Amniotic epithelial cell (primary cell): ENCODE measurements around the gene TLCD4.

Experiments
- DNase-seq: peaks from one replicate; pipeline ENCODE4 v3.0.0-alpha.2; 2010; ENCODE audit warnings: low read depth

Gene TLCD4

DNA sequence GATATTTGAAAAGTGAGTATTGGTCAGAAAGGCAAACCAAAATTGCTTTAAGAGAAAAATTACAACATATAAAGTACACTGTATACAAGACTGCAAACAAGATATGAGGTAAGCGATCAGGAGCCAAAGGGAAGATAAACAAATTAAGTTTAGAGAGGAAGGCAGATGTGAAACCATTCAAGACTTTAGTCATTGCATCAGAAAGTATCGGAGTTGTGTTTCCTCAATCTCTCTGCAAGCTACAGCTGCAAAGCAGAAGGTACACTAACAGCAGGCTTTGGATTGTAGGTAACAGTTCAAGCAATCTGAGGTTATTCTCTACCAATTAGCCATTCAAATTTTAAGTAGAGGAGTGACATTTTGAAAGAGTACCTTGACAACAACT, 21.3 kb upstream of the TLCD4 start:
- DNase-seq: no peak

- DNase-seq: no peak
These were observed 20.8 kb upstream of the TLCD4 start for GRCh38 chr1:95096218-95096841.

GRCh38 chr1:95097426-95097825, 19.7 kb upstream of the TLCD4 start:
- DNase-seq: no peak

DNA sequence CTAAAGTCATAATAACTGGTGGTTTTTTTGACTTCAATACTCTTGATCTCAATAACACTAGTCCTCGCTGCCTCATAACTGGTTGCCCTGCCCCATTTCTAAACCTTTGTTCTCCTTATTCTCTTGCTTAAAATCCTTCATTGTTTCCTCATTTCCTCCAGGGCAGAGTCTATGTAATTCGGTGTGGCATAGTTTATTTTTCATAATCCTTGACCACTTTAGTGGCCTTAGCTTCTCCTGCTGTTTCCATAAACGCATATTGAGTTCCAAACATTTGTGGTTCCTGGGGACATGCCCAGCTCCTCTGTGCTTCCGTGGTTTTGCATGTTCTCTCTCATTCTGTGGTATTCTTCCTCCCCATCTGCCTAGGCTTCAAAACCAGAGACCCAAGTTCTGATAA, 19.0 kb upstream of the TLCD4 start:
- DNase-seq: no peak

DNA sequence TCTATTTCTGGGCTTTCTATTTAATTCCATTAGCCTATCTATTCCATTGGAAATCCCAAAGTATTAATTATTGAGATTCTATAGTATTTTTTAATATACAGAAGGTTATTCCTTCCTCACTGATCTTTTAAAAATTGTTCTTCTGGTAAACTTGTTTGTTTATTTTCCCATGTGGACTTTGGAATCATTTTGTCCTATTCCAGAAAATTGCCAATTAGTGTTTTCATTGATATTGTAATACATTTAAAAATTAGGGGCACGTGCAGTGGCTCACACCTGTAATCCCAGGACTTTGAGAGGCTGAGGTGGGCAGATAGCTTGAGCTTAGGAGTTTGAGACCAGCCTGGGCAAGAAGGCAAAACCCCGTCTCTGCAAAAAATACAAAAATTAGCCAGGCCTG, 8.4 kb upstream of the TLCD4 start:
- no peak for DNase-seq

DNA sequence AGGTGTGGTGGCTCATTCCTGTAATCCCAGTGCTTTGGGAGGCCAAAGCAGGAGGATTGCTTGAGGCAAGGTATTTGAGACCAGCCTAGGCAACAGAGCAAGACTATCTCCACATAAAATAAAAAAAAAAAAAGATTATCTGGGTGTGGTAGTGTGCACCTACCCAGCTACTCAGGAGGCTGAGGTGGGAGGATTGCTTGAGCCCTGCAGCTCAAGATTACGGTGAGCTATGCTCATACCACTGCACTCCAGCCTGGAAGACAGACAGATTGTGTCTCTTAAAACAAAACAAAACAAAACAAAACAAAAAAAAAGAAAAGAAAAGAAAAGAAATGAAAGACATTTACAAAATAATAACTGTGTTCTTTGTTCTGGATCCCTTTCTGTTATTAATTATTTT, 6.1 kb upstream of the TLCD4 start:
- no peak for DNase-seq

GRCh38 chr1:95113684-95114083, 3.5 kb upstream of the TLCD4 start:
- DNase-seq: no peak

DNA sequence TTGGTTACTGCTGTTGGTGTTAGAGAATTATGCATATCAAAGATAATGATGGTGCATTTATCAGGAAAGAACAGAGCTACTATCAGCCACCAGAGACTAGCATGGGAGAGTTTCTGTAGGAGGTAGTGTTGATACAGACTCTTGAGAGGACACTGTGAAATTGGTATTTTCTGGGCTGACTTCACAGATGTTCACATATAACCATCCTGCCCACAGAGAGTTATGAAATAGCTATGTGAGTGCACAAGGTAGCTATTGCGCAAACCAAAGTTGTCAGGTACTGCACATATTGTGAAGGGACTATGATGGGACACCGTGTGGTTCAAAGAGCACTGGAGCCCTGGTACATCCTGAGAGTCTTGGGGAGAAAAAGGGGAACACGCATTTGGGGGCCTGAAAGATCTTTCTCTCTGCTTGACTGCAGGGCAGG, 1.4 kb upstream of the TLCD4 start:
- no peak for DNase-seq

DNA sequence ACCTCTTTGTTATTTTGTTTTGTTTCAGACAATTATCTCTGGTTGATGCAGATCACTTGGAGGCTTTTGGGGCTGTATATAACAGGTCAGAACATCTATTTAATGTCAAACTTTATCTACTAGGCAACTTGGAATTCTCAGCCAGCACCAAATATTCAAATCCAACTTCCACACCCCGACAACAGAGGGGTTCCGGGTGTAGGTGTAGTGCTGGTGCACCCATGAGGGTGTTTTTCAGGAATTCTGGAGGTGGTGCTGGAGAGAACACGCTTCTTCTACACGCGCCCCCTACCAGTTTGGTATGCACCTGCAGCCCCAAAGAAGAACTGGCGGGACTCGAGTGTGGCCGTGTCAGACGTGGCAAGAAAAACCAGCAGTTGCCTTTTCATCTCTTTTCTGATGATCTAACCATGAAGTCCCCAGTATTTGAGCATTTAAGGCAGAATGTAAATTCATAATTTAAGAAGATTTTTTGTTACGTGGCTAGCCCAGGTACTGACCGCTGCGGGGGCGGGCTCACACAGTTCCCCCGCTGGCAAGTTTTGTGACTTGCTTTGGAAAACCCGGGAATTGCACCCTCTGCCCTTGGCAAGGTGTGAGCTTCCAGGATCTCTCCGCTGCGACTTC, 462 bp upstream of the TLCD4 start:
- no peak for DNase-seq

- no peak for DNase-seq
These were observed 928 bp downstream of the TLCD4 start for GRCh38 chr1:95118067-95118499.

GRCh38 chr1:95118710-95119109, 1.6 kb downstream of the TLCD4 start:
- DNase-seq: no peak

GRCh38 chr1:95119273-95119672, 2.1 kb downstream of the TLCD4 start:
- DNase-seq: no peak

DNA sequence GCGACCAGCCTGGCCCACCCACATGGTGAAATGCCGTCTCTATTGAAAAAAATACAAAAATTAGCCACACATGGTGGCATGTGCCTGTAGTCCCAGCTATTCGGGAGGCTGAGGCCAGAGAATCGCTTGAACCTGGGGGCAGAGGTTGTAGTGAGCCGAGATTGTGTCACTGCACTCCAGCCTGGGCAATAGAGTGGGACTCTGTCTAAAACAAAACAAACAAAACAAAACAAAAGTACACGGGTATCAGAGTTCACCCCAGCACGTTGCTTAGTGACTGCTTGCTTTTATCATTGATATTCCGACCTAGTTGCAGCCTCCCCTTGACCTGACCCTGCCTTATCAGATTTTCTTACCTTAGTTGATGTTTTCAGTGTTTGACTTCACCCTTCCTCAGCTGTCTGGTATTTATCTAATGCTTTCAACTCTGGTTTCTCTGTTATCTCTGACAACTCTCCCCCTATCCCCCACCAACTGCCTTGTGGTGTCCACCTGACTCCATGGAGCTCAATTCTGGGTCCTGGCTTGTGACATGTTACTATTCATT, 5.1 kb downstream of the TLCD4 start:
- DNase-seq: no peak

GRCh38 chr1:95124342-95124741, 7.2 kb downstream of the TLCD4 start:
- no peak for DNase-seq

DNA sequence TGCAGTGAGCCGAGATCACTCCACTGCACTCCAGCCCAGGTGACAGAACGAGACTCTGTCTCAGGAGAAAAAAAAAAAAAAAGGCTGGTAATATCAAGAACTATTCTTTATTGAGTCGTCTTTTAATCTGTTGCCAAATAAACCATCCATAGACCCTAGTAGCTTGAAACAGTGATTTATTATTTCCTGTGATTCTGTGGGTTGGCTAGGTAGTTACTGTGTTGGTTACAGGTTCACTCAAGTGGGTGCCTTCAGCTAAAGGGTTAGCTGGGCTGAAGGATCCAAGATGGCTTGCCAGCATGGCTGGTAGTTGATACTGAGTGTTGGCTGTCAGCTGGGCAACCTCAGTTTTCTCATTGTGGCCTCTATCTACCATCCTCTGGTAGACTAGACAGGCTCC, 9.2 kb downstream of the TLCD4 start:
- DNase-seq: no peak

- DNase-seq: no peak
These were observed 9.7 kb downstream of the TLCD4 start for GRCh38 chr1:95126846-95127245.

DNA sequence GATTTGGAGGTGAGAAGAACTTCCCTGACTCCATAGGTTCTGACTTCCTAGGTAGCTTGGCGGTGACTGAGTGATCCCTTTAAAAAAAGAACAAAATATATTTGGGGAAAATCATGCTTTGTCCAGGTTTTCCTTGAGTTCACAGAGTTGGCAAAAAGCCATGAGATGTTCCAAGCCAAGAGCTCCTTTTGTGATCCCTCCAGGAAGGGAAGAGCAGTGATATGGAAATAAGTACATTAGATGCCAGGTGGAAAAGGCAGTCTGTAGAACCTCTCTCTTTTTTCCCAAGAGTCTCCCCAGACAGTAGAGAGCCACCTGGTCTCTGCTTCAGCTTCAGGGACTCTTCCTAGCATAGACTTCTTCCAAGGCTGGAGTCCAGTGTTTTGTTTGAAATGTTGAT, 10.2 kb downstream of the TLCD4 start:
- no peak for DNase-seq

DNA sequence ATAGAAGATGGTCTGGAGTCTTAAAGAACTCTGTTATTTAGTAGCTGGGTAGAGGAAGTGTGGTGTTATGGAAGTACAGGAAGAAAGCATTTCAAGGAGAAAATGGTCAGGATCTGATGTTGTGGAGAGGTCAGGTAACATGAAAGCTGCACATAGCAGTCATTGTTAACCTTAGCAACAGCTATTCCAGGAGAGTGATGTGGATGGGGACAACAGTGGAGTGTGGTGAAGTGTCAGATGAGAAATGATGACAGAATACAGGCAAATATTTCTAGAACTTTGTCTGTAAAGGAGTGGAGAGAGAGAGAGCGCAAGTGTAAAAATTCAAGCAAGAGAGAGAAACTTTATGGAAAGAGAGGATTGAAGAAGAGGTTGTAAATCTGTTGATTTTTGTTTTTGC, 15.6 kb downstream of the TLCD4 start:
- DNase-seq: no peak

DNA sequence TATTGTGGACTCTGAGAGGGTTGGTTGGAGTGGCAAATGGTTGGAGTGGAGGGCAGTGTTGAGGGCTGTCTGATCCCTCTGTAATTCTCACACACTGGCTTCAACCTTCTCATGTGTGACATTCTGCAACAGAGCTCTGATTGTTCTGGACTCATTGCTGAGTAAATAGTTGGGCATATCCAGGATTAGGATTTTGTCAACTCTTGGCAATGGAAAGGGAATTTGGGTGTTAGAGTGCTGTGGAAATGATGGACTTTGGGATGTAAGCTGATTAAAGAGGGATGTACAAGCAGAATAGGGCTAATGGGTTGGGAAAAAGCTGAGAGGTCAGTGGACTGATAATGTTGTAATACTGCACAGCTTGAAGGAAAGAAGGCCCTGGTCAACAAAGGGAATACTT, 16.5 kb downstream of the TLCD4 start:
- DNase-seq: no peak

GRCh38 chr1:95138223-95138622, 21.1 kb downstream of the TLCD4 start:
- peak; percentile 11 for DNase-seq

DNA sequence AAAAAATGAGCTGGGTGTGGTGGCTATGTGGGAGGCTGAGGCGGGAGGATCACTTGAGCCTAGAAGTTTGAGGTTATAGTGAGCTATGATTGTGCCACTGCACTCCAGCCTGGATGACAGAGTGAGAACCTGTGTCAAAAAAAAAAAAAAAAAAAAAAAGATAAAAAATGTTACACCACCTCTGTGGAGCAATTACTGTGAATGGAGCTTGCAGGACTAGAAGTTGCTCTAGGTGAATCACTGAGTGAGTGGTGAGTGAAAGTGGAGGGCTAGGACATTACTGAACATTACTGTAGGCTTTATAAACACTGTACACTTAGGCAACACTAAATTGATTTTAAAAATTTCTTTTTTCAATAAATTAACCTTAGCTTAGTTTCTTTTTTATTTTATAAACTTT, 21.9 kb downstream of the TLCD4 start:
- DNase-seq: peak; percentile 31

DNA sequence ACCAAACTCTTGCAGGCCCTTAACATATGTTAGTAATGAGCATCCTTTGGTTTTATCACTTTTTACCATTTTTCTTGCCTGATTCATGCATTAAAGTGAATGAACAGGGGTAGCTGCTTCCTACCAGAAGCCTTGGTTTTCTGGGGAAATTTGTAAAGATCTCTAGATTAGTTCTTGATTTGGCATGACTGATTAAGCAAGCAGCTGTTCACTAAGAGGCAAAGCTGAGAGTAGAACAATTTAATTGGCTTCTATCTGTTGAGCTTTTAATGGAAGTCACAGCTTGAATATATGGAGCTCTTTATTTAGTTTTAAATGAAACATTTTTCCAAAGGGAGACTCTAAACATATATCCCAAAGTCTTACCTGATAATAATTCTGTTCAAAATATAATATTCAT, 23.6 kb downstream of the TLCD4 start:
- no peak for DNase-seq

GRCh38 chr1:95145493-95145892, 28.3 kb downstream of the TLCD4 start:
- DNase-seq: no peak

DNA sequence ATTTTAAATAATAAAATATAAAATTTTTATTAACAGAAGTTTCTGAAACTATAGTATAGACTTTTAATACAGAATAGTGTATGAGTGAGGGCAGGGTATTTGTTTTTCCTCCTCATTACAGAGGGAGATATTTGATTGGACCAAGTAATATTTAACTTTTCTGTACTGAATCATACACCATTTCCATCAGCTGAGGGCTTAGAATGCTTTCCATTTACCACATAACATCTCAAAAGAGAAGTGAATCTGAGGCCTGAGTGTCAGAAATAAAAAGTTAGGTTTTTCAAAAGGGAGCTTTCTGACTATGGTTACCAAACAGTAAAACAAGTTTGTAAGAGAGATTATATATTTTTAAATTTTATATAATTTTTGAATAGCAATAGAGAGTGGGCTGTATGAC, 29.5 kb downstream of the TLCD4 start:
- DNase-seq: no peak
